Measurements from ENCODE around the gene EFNA5.

GRCh38 chr5:107484281-107484680 lies 186.5 kb downstream of the EFNA5 start:
- TF ChIP-seq POLR2AphosphoS5 (IDR thresholded peaks at IDR 0.05; ENCODE audit: borderline replicate concordance, low read depth, low read length) (no peak), FOXP2 (optimal IDR thresholded peaks at IDR 0.05; ENCODE audit: control extremely low read depth, extremely low read length, insufficient read depth) (no peak), EZH2 (IDR thresholded peaks at IDR 0.05) (no peak)

All from SK-N-MC (cell line).